ENCODE results near the gene RNF220.

- TF ChIP-seq ELK1 (IDR thresholded peaks at IDR 0.05; ENCODE audit: borderline replicate concordance, low read depth, low read length) (no peak), POLR2A (IDR thresholded peaks at IDR 0.05; ENCODE audit: low read depth, low read length) (no peak), RAD21 (IDR thresholded peaks at IDR 0.05; ENCODE audit: low read length) (no peak), CTCF (conservative IDR thresholded peaks at IDR 0.05; ENCODE audit: low read depth, low read length) (no peak), FOS (IDR thresholded peaks at IDR 0.05; ENCODE audit: low read depth, low read length) (no peak), CEBPB (IDR thresholded peaks at IDR 0.05; ENCODE audit: low read depth, low read length) (no peak), BHLHE40 (IDR thresholded peaks at IDR 0.05; ENCODE audit: low read depth, low read length) (no peak), MAZ (IDR thresholded peaks at IDR 0.05; ENCODE audit: borderline replicate concordance, low read depth, low read length) (no peak)
These were observed 259.8 kb downstream of the RNF220 start for GRCh38 chr1:44664730-44665370.
